Kidney epithelial cell (primary cell): ENCODE measurements around the gene AFAP1L1. TPM values are rescaled to one million over a fixed set of nuclear protein-coding genes. Genes with fewer than 3 reads are reported as not detected.

ENCODE experiments used
- DNase-seq: peaks from one replicate; pipeline ENCODE4 v3.0.0-alpha.2; 2010; ENCODE audit warnings: low read depth
- H3K27me3 ChIP-seq: 2 replicates; pipeline ENCODE4 v1.6.0; 2011; ENCODE audit warnings: low read length; ENCODE audit not compliant: control insufficient read depth, insufficient read depth
- H3K36me3 ChIP-seq: 2 replicates; pipeline ENCODE4 v1.5.1; 2011; ENCODE audit warnings: low read length; ENCODE audit not compliant: control insufficient read depth, insufficient read depth
- H3K4me3 ChIP-seq: 2 replicates; pipeline ENCODE4 v1.5.1; 2011; ENCODE audit warnings: low read depth, mild to moderate bottlenecking, control low read depth, low read length
- CTCF ChIP-seq: IDR thresholded peaks from 2 replicates; pipeline ENCODE4 v1.5.1; 2011; ENCODE audit warnings: mild to moderate bottlenecking, moderate library complexity, low read length, control low read depth, inconsistent platforms; ENCODE audit not compliant: insufficient read depth, poor library complexity, severe bottlenecking
- total RNA-seq: library from RNA; depleted of rRNA; stranded (reverse); fragments of >200 nt; gene quantifications from 2 replicates; pipeline ENCODE4 v1.2.3, GENCODE V29; 2015

AFAP1L1 gene
- total RNA-seq, 1 donor from 2014 or later: 15.3 TPM

- no peak overlapping the region for H3K4me3 ChIP-seq
- H3K36me3 ChIP-seq: no peaks in the 10 kb centered on the region
- TF ChIP-seq CTCF: no peak
- DNase-seq: no peak
- no peaks in the 10 kb centered on the region for H3K27me3 ChIP-seq
These were observed 11.3 kb downstream of the AFAP1L1 start for GRCh38 chr5:149282966-149283332.

GRCh38 chr5:149283626-149284480, 12.2 kb downstream of the AFAP1L1 start:
- no peaks in the 10 kb centered on the region for H3K27me3 ChIP-seq
- no peak for TF ChIP-seq CTCF
- H3K4me3 ChIP-seq: no peak overlapping the region
- DNase-seq: no peak
- no peaks in the 10 kb centered on the region for H3K36me3 ChIP-seq

- TF ChIP-seq CTCF: no peak
- no peak for DNase-seq
- Histone ChIP-seq H3K36me3 (no peaks in the 10 kb centered on the region), H3K4me3 (no peak overlapping the region), H3K27me3 (no peaks in the 10 kb centered on the region)
These were observed 12.8 kb downstream of the AFAP1L1 start for GRCh38 chr5:149284501-149284900.

GRCh38 chr5:149285153-149285552, 13.5 kb downstream of the AFAP1L1 start:
- no peaks in the 10 kb centered on the region for H3K27me3 ChIP-seq
- DNase-seq: no peak
- no peak overlapping the region for H3K4me3 ChIP-seq
- no peaks in the 10 kb centered on the region for H3K36me3 ChIP-seq
- TF ChIP-seq CTCF: no peak

- Histone ChIP-seq H3K27me3 (no peaks in the 10 kb centered on the region), H3K36me3 (no peaks in the 10 kb centered on the region), H3K4me3 (no peak overlapping the region)
- no peak for TF ChIP-seq CTCF
- DNase-seq: no peak
These were observed 16.8 kb downstream of the AFAP1L1 start for GRCh38 chr5:149288436-149288835.

- Histone ChIP-seq H3K4me3 (no peak overlapping the region), H3K36me3 (no peaks in the 10 kb centered on the region), H3K27me3 (no peaks in the 10 kb centered on the region)
- no peak for TF ChIP-seq CTCF
- no peak for DNase-seq
These were observed 17.6 kb downstream of the AFAP1L1 start for GRCh38 chr5:149289301-149289700.
